Activated CD4-positive, alpha-beta T cell treated with anti-CD3 and anti-CD28 coated beads for 4 hours (primary cell): ENCODE results near the gene CYP2A6.
"Not testable (repeated sequence)": the region's sequence is repeated elsewhere in the genome, so short reads cannot be mapped to it uniquely, and the experiment has no call there.

ENCODE experiments used
- DNase-seq, 2 donors: peaks; one replicate each; pipeline ENCODE4 v3.0.0-alpha.2; 2020

CYP2A6 gene, protein sequence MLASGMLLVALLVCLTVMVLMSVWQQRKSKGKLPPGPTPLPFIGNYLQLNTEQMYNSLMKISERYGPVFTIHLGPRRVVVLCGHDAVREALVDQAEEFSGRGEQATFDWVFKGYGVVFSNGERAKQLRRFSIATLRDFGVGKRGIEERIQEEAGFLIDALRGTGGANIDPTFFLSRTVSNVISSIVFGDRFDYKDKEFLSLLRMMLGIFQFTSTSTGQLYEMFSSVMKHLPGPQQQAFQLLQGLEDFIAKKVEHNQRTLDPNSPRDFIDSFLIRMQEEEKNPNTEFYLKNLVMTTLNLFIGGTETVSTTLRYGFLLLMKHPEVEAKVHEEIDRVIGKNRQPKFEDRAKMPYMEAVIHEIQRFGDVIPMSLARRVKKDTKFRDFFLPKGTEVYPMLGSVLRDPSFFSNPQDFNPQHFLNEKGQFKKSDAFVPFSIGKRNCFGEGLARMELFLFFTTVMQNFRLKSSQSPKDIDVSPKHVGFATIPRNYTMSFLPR

DNA sequence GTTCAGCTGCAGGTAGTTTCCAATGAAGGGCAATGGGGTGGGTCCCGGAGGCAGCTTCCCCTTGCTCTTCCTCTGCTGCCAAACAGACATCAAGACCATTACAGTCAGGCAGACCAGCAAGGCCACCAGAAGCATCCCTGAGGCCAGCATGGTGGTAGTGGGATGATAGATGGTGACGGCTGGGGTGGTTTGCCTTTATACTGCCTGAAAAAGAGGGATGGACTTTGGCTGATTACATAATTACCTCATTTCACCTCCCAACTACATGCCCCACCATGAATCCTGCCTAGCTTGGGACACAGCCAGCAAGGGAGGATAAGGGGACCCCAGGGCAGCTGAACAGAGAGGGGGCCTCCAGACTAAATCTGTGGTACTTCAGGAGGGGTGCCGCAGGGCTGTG is at the start of gene CYP2A6:
Gene CYP2A6 (minus strand): TSS at position 171 of the 400 bp plus-strand sequence. CDS start 21 bp downstream, at position 150.
- DNase-seq: not testable (repeated sequence)

- not testable (repeated sequence) for DNase-seq
Measured at GRCh38 chr19:40899964-40900363, 49.7 kb upstream of the CYP2A6 start.

- not testable (repeated sequence) for DNase-seq
Measured at GRCh38 chr19:40896843-40897789, 46.9 kb upstream of the CYP2A6 start.

GRCh38 chr19:40896418-40896796 is 46.2 kb upstream of the CYP2A6 start:
- no peak for DNase-seq

DNA sequence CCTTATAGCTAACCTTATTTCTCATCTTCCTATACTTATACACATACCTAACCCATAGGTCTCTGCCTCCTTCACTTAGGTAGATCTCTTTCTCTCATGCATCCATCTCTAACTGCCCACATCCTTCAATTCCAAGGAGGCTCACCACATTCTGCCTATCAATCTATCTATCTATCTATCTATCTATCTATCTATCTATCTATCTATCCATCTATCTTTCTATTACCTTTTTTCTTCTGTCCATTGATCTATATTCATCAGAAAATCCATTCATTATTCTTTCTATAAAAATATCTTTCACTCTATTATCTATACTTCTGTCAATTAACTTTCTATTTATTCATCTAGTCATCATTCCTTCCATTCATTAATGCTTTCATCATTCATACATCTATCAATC is 42.9 kb upstream of the CYP2A6 start:
- no peak for DNase-seq

DNA sequence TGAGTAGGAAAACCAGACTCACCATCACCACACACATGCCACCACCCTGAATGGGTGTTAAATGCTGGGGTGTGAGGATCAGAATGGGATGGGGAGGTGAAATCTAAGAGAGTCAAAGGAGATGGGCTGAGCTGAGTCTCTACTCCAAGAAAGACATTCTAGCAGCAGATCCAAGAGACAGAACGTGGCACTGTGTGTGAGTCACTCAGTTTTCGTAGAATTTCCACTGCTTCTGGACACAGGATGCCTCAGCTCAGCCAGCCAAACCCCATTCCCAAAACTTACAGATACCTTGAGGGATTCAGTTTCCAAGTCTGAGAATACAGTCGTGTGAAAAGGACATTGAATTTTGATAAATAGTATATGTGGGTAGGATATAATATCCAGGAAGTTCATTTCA is 39.1 kb upstream of the CYP2A6 start:
- DNase-seq: no peak

- no peak for DNase-seq
Measured at GRCh38 chr19:40888191-40888590, 37.9 kb upstream of the CYP2A6 start.

DNA sequence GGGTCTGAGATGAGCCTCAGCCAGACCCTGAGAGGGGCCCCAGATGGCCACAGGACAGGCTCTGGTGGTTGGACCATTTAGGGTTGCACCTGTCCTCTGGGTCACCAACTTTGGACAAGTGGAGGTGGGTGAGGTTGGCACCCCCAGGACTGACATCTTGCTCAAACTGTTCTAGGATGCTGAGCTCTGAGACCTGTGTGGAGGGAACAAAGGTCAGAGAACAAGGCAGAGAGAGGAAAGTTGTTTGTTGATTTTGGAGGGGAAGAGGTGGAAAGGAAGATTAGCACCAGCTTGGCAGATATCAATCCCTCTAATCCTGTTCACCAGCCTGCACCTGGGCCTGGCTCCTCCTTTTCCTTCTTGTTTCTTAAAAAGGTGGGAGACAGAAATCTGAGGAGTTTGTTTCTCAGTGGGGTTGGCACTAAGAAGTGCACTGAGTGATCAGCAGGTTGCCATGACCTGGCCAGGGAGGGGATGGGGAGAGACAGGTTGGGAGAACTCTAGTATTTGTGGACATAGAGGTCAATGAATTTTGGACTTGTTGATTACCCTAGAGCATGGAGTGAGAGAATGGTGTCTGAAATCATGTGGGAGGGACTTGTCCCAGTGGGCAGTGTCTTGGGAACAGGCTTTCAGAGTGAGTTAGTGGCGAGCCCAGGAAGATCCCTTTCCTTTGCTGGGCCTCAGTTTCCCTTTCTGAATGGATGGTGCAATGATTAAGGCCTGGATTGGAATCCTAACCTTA is 34.1 kb upstream of the CYP2A6 start:
- not testable (repeated sequence) for DNase-seq

DNA sequence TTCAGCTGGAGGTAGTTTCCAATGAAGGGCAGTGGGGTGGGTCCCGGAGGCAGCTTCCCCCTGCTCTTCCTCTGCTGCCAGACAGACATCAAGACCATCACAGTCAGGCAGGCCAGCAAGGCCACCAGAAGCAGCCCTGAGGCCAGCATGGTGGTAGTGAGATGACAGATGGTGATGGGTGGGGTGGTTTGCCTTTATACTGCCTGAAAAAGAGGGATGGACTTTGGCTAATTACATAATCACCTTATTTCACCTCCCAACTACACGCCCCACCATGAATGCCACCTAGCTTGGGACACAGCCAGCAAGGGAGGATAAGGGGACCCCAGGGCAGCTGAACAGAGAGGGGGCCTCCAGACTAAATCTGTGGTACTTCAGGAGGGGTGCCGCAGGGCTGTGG is 31.8 kb upstream of the CYP2A6 start, which contains the start of gene CYP2A7:
Gene CYP2A7 (minus strand): TSS at position 170 of the 400 bp plus-strand sequence. CDS start 21 bp downstream, at position 149.
- DNase-seq: not testable (repeated sequence)

DNA sequence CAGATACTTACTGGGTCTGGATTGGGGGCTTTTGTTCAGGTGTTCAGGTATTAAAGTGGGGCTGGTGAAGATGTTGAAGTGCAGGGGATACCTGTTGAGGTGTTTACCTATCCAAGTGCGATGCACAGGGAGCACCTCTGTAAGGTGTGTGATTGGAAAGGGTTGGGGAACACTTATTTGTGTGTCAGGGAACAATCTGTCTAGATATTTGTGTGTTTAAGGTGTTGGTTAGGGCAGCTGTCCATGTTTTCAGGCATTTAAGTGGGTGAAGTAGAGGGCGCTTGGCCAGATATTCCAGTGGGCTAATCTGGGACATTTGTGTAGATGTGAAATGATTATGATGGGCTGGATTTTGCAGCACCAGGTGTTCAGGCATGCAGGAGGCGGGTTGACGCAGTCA is 29.1 kb upstream of the CYP2A6 start:
- not testable (repeated sequence) for DNase-seq

GRCh38 chr19:40875526-40875951 is 25.3 kb upstream of the CYP2A6 start:
- DNase-seq: peak; percentile 77 to 82

DNA sequence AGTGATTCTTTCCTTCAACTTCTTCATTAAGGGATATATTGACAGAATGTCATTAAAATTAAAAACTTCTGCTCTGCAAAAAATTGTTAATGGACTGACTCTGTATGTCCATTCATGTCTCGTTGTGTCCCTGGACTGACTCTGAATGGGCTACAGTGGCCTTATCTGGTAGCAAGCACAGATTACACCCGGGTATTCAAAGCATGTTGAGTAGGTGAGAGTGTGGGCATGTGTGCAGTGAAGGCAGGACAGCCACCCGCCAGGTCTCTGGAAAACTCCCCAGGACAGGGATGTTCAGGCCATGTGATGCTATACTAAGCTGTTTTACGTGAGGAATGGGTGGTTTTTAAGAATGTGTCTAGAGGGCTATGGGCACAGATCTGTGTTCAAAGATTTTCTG is 24.6 kb upstream of the CYP2A6 start:
- DNase-seq: not testable (repeated sequence)

DNA sequence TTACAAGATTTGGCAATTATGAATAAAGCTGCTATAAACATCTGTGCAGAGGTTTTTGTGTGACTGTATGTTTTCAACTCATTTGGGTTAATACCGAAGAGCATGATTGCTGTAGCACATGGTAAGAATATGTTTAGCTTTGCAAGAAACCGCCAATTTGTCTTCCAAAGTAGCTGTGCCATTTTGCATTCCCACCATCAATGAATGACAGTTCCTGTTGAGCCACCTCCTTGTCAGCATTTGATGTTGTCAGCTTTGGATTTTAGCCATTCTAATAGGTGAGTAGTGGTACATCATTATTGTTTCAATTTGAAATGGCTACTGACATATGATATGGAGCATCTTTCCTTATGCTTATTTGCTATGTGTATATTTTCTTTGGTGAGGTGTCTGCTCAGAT is 23.6 kb upstream of the CYP2A6 start:
- DNase-seq: not testable (repeated sequence)

- no peak for DNase-seq
Measured at GRCh38 chr19:40872209-40872608, 22.0 kb upstream of the CYP2A6 start.

GRCh38 chr19:40867701-40868100 is 17.5 kb upstream of the CYP2A6 start:
- no peak for DNase-seq

- not testable (repeated sequence) for DNase-seq
Measured at GRCh38 chr19:40864739-40865496, 14.7 kb upstream of the CYP2A6 start.

GRCh38 chr19:40862785-40863184 is 12.5 kb upstream of the CYP2A6 start:
- no peak for DNase-seq

GRCh38 chr19:40862333-40862732 is 12.1 kb upstream of the CYP2A6 start:
- no peak for DNase-seq

- no peak for DNase-seq
Measured at GRCh38 chr19:40858109-40858508, 7.9 kb upstream of the CYP2A6 start.

- DNase-seq: not testable (repeated sequence)
Measured at GRCh38 chr19:40852467-40853152, 2.4 kb upstream of the CYP2A6 start.

DNA sequence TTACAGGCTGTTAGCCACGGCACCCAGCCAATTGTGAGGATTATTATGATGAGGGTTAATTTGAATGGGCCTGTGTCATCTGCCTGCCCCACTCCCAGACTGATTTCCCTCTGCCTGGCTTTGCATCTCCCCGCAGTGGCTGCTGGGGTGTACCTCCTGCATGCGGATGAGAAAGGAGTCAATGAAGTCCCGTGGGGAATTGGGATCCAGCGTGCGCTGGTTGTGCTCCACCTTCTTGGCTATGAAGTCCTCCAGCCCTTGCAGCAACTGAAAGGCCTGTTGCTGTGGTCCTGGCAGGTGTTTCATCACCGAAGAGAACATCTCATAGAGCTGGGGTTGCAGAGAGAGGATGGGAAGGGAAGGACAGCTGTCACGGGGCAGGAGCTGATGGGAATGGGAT is 3.5 kb downstream of the CYP2A6 start:
- DNase-seq: not testable (repeated sequence)
